Measurements from ENCODE around the gene DXO. TPM values are rescaled to one million over a fixed set of nuclear protein-coding genes. Genes with fewer than 3 reads are reported as not detected.

DXO gene
- total and polyA plus RNA-seq, 2 of the 13 experiments (the other 11 are each of a cell fraction or from before 2014, with no cell fraction given), result 18.6 to 26.2 TPM

GRCh38 chr6:31952140-31952805 is 19.7 kb downstream of the DXO start (continued):
- TF ChIP-seq ZSCAN29 (CRISPR knock-in tag; conservative IDR thresholded peaks at IDR 0.05), result no peak
- peak; percentile 20; the same call in 1 of the 2 replicates for TF ChIP-seq ZNF788 (CRISPR knock-in tag; IDR thresholded peaks at IDR 0.05; ENCODE audit: borderline replicate concordance)
- TF ChIP-seq ZNF501 (CRISPR knock-in tag; IDR thresholded peaks at IDR 0.05), result 0 out of 2 replicates have a peak, but pooled peaks have one; percentile 8
- peak; percentile 37; the same call in 1 of the 2 replicates for TF ChIP-seq ELF3 (CRISPR knock-in tag; IDR thresholded peaks at IDR 0.05)
- TF ChIP-seq TARDBP (CRISPR knock-in tag; IDR thresholded peaks at IDR 0.05), result 0 out of 2 replicates have a peak, but pooled peaks have one; percentile 57
- TF ChIP-seq CBFB (CRISPR knock-in tag; IDR thresholded peaks at IDR 0.05), result no peak
- TF ChIP-seq BCL3 (CRISPR knock-in tag; IDR thresholded peaks at IDR 0.05), result no peak; the same call in 1 of the 2 replicates
- no peak for TF ChIP-seq ZBTB7B (CRISPR knock-in tag; IDR thresholded peaks at IDR 0.05)
- peak; percentile 44; the same call in 1 of the 2 replicates for TF ChIP-seq THAP11 (CRISPR knock-in tag; IDR thresholded peaks at IDR 0.05)
- TF ChIP-seq ZBED4 (CRISPR knock-in tag; IDR thresholded peaks at IDR 0.05; ENCODE audit: borderline replicate concordance), result 0 out of 2 replicates have a peak, but pooled peaks have one; percentile 42
- TF ChIP-seq HMGXB4 (CRISPR knock-in tag; IDR thresholded peaks at IDR 0.05; ENCODE audit: borderline replicate concordance in 1 of 2, low read depth in 1 of 2), result peak in 1 of 2 experiments; percentile 49; a peak in 2 of 4 replicates
- TF ChIP-seq, protein P1, sequence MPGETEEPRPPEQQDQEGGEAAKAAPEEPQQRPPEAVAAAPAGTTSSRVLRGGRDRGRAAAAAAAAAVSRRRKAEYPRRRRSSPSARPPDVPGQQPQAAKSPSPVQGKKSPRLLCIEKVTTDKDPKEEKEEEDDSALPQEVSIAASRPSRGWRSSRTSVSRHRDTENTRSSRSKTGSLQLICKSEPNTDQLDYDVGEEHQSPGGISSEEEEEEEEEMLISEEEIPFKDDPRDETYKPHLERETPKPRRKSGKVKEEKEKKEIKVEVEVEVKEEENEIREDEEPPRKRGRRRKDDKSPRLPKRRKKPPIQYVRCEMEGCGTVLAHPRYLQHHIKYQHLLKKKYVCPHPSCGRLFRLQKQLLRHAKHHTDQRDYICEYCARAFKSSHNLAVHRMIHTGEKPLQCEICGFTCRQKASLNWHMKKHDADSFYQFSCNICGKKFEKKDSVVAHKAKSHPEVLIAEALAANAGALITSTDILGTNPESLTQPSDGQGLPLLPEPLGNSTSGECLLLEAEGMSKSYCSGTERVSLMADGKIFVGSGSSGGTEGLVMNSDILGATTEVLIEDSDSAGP (CRISPR knock-in tag; IDR thresholded peaks at IDR 0.05; ENCODE audit: borderline replicate concordance), result peak; percentile 58; the same call in 1 of the 2 replicates
- TF ChIP-seq ZNF619 (CRISPR knock-in tag; IDR thresholded peaks at IDR 0.05), result 0 out of 2 replicates have a peak, but pooled peaks have one; percentile 36
- no peak for TF ChIP-seq CHD2 (IDR thresholded peaks at IDR 0.05; ENCODE audit: low read depth, low read length)
- TF ChIP-seq MLX (CRISPR knock-in tag; IDR thresholded peaks at IDR 0.05), result no peak
- peak; percentile 88 for TF ChIP-seq STAG1 (CRISPR knock-in tag; IDR thresholded peaks at IDR 0.05)
- TF ChIP-seq MEF2D (CRISPR knock-in tag; IDR thresholded peaks at IDR 0.05), result no peak
- 0 out of 2 replicates have a peak, but pooled peaks have one; percentile 34 for TF ChIP-seq MAZ (IDR thresholded peaks at IDR 0.05; ENCODE audit: borderline replicate concordance, low read depth, low read length)
- TF ChIP-seq MAZ (CRISPR knock-in tag; IDR thresholded peaks at IDR 0.05; ENCODE audit: low read depth), result peak; percentile 39; the same call in 1 of the 2 replicates
- no peak for TF ChIP-seq ZNF562 (CRISPR knock-in tag; IDR thresholded peaks at IDR 0.05; ENCODE audit: borderline replicate concordance)

Measured in HepG2 (cell line).